Measurements from ENCODE around the gene TRPT1. TPM values are rescaled to one million over a fixed set of nuclear protein-coding genes. Genes with fewer than 3 reads are reported as not detected.
A peak's percentile ranks its signal among the peaks of the same experiment; 100 is the strongest.

TRPT1 gene
- total and polyA plus RNA-seq, 2 experiments from 2014 or later, result 36.9 to 52.2 TPM

DNA sequence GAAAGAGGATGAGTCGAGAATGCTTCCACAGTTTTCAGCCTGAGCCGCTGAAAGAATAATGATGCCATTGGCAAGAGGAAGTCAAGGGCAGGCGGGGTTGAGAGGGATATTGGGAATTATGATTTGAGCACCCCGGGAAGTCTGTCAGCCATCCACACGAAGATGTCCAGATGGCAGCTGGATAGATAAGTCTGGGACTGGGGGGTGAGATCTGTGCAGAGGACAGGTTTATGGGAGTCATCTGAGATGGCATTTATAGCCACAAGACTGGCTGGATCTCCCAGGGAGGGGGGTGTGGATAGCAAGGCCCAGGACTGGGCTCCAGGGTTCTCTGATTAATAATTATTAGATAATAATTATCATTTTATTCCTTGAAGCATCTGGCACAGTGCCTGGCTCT is 45.1 kb downstream of the TRPT1 start:
- Mint-ChIP-seq H3K4me1 (peaks cover 33% of the 10 kb centered on the region), H3K36me3 (ENCODE audit: low read depth) (peaks cover 37% of the 10 kb centered on the region), H3K27me3 (ENCODE audit: insufficient read depth, low read depth, poor library complexity) (peaks cover 32% of the 10 kb centered on the region), H3K27ac (no peak overlapping the region), H3K4me3 (peak overlapping the region; percentile 12; the same call in 1 of the 3 replicates), H3K9me3 (no peaks in the 10 kb centered on the region; the same call in 2 of the 3 replicates)
- H3K79me2 ChIP-seq (replicated peaks; ENCODE audit: insufficient read depth), result peaks cover 23% of the 10 kb centered on the region
- DNase-seq (ENCODE audit: low spot score) (no peak), ATAC-seq (no peak)
- no peak overlapping the region; the same call in 1 of the 2 replicates for H3K4me3 ChIP-seq
- H4K20me1 ChIP-seq (replicated peaks; ENCODE audit: insufficient read depth), result peaks cover 17% of the 10 kb centered on the region
- peaks cover 18% of the 10 kb centered on the region; the same call in 1 of the 2 replicates for H3K4me1 ChIP-seq (ENCODE audit: insufficient read depth)
- TF ChIP-seq ZNF114 (CRISPR knock-in tag; IDR thresholded peaks at IDR 0.05) (no peak), POLR2AphosphoS5 (IDR thresholded peaks at IDR 0.05; ENCODE audit: low read depth) (no peak), EZH2 (IDR thresholded peaks at IDR 0.05; ENCODE audit: low read depth, unreplicated experiment) (no peak), NANOG (IDR thresholded peaks at IDR 0.05; ENCODE audit: borderline replicate concordance) (no peak), EZH2phosphoT487 (IDR thresholded peaks at IDR 0.05; ENCODE audit: unreplicated experiment) (no peak), ZNF331 (CRISPR knock-in tag; IDR thresholded peaks at IDR 0.05; ENCODE audit: low read depth) (no peak), JUNB (IDR thresholded peaks at IDR 0.05; ENCODE audit: unreplicated experiment) (no peak), ZNF462 (CRISPR knock-in tag; IDR thresholded peaks at IDR 0.05) (no peak), STAT1 (IDR thresholded peaks at IDR 0.05; ENCODE audit: unreplicated experiment) (no peak), CREB1 (CRISPR knock-in tag; IDR thresholded peaks at IDR 0.05; ENCODE audit: low read depth) (no peak)
- TF ChIP-seq, protein P1, sequence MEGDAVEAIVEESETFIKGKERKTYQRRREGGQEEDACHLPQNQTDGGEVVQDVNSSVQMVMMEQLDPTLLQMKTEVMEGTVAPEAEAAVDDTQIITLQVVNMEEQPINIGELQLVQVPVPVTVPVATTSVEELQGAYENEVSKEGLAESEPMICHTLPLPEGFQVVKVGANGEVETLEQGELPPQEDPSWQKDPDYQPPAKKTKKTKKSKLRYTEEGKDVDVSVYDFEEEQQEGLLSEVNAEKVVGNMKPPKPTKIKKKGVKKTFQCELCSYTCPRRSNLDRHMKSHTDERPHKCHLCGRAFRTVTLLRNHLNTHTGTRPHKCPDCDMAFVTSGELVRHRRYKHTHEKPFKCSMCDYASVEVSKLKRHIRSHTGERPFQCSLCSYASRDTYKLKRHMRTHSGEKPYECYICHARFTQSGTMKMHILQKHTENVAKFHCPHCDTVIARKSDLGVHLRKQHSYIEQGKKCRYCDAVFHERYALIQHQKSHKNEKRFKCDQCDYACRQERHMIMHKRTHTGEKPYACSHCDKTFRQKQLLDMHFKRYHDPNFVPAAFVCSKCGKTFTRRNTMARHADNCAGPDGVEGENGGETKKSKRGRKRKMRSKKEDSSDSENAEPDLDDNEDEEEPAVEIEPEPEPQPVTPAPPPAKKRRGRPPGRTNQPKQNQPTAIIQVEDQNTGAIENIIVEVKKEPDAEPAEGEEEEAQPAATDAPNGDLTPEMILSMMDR (conservative IDR thresholded peaks at IDR 0.05; ENCODE audit: low read depth in 2 of 2), result no peak
- TF ChIP-seq, protein P2, sequence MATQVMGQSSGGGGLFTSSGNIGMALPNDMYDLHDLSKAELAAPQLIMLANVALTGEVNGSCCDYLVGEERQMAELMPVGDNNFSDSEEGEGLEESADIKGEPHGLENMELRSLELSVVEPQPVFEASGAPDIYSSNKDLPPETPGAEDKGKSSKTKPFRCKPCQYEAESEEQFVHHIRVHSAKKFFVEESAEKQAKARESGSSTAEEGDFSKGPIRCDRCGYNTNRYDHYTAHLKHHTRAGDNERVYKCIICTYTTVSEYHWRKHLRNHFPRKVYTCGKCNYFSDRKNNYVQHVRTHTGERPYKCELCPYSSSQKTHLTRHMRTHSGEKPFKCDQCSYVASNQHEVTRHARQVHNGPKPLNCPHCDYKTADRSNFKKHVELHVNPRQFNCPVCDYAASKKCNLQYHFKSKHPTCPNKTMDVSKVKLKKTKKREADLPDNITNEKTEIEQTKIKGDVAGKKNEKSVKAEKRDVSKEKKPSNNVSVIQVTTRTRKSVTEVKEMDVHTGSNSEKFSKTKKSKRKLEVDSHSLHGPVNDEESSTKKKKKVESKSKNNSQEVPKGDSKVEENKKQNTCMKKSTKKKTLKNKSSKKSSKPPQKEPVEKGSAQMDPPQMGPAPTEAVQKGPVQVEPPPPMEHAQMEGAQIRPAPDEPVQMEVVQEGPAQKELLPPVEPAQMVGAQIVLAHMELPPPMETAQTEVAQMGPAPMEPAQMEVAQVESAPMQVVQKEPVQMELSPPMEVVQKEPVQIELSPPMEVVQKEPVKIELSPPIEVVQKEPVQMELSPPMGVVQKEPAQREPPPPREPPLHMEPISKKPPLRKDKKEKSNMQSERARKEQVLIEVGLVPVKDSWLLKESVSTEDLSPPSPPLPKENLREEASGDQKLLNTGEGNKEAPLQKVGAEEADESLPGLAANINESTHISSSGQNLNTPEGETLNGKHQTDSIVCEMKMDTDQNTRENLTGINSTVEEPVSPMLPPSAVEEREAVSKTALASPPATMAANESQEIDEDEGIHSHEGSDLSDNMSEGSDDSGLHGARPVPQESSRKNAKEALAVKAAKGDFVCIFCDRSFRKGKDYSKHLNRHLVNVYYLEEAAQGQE (IDR thresholded peaks at IDR 0.05; ENCODE audit: unreplicated experiment), result no peak
- TF ChIP-seq, protein P3, sequence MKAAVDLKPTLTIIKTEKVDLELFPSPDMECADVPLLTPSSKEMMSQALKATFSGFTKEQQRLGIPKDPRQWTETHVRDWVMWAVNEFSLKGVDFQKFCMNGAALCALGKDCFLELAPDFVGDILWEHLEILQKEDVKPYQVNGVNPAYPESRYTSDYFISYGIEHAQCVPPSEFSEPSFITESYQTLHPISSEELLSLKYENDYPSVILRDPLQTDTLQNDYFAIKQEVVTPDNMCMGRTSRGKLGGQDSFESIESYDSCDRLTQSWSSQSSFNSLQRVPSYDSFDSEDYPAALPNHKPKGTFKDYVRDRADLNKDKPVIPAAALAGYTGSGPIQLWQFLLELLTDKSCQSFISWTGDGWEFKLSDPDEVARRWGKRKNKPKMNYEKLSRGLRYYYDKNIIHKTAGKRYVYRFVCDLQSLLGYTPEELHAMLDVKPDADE (IDR thresholded peaks at IDR 0.05), result no peak
- H3F3A ChIP-seq (replicated peaks; ENCODE audit: low read depth), result peaks cover 26% of the 10 kb centered on the region
- H3K27ac ChIP-seq (ENCODE audit: low read depth), result no peak overlapping the region
- H3K4me2 ChIP-seq, result no peak overlapping the region
- no peak overlapping the region for H2AFZ ChIP-seq
- no peaks in the 10 kb centered on the region for H3K27me3 ChIP-seq (ENCODE audit: insufficient read depth)
- H3K9me2 ChIP-seq (ENCODE audit: insufficient read depth), result no peaks in the 10 kb centered on the region
- no peaks in the 10 kb centered on the region for H3K36me3 ChIP-seq (ENCODE audit: insufficient read depth)
